ENCODE data around the gene PGS1. TPM values are rescaled to one million over a fixed set of nuclear protein-coding genes. Genes with fewer than 3 reads are reported as not detected.
"Not testable (repeated sequence)": the region's sequence is repeated elsewhere in the genome, so short reads cannot be mapped to it uniquely, and the experiment has no call there.

The PGS1 gene
- 10 to 100 TPM; 37.9 to 57.7 (median 45.3) TPM for polyA plus RNA-seq (ENCODE audit: insufficient read length in 4 of 4)

- peak in 2 of 4 donors; percentile 66 to 75 for DNase-seq (ENCODE audit: low read depth in 4 of 4, low spot score in 2 of 4)
Observed at GRCh38 chr17:78378225-78379130, at the start of gene PGS1. Gene PGS1, plus strand, starts transcription at chr17:78378649. Its CDS starts 17 bp downstream, at chr17:78378666.

GRCh38 chr17:78329263-78330059, 49.0 kb upstream of the PGS1 start:
- no peak for DNase-seq (ENCODE audit: low read depth in 4 of 4, low spot score in 2 of 4)

- DNase-seq (ENCODE audit: low read depth in 4 of 4, low spot score in 2 of 4), result no peak
Observed at GRCh38 chr17:78330570-78331224, 47.8 kb upstream of the PGS1 start.

GRCh38 chr17:78331355-78331754, 47.1 kb upstream of the PGS1 start:
- DNase-seq (ENCODE audit: low read depth in 4 of 4, low spot score in 2 of 4), result not testable (repeated sequence)

- DNase-seq (ENCODE audit: low read depth in 4 of 4, low spot score in 2 of 4), result no peak
Observed at GRCh38 chr17:78332991-78333390, 45.5 kb upstream of the PGS1 start.

GRCh38 chr17:78335209-78335608, 43.2 kb upstream of the PGS1 start:
- no peak for DNase-seq (ENCODE audit: low read depth in 4 of 4, low spot score in 2 of 4)

- no peak for DNase-seq (ENCODE audit: low read depth in 4 of 4, low spot score in 2 of 4)
Observed at GRCh38 chr17:78337244-78338109, 41.0 kb upstream of the PGS1 start.

GRCh38 chr17:78338486-78339259, 39.8 kb upstream of the PGS1 start:
- DNase-seq (ENCODE audit: low read depth in 4 of 4, low spot score in 2 of 4), result no peak

GRCh38 chr17:78340183-78340955, 38.1 kb upstream of the PGS1 start:
- no peak for DNase-seq (ENCODE audit: low read depth in 4 of 4, low spot score in 2 of 4)

GRCh38 chr17:78341559-78342448, 36.6 kb upstream of the PGS1 start:
- peak in 3 of 4 donors; percentile 54 to 63 (median 57) for DNase-seq (ENCODE audit: low read depth in 4 of 4, low spot score in 2 of 4)

- DNase-seq (ENCODE audit: low read depth in 4 of 4, low spot score in 2 of 4), result no peak
Observed at GRCh38 chr17:78342449-78343186, 35.8 kb upstream of the PGS1 start.

GRCh38 chr17:78343187-78343542, 35.3 kb upstream of the PGS1 start:
- DNase-seq (ENCODE audit: low read depth in 4 of 4, low spot score in 2 of 4), result no peak

GRCh38 chr17:78343543-78344201, 34.8 kb upstream of the PGS1 start:
- DNase-seq (ENCODE audit: low read depth in 4 of 4, low spot score in 2 of 4), result no peak

- no peak for DNase-seq (ENCODE audit: low read depth in 4 of 4, low spot score in 2 of 4)
Observed at GRCh38 chr17:78344666-78345065, 33.8 kb upstream of the PGS1 start.

- DNase-seq (ENCODE audit: low read depth in 4 of 4, low spot score in 2 of 4), result no peak
Observed at GRCh38 chr17:78345172-78345571, 33.3 kb upstream of the PGS1 start.

- no peak for DNase-seq (ENCODE audit: low read depth in 4 of 4, low spot score in 2 of 4)
Observed at GRCh38 chr17:78345791-78346494, 32.5 kb upstream of the PGS1 start.
